AG04449 (cell line): ENCODE data around the gene PTPRJ.

Source experiments
- CTCF ChIA-PET: fragments of 350-600 bp; formaldehyde crosslinking; extraction: SDS; loops from one replicate; lab custom pipeline; 2021; ENCODE audit warnings: antibody characterized with exemption; lab: Yijun Ruan, JAX
- POLR2A ChIA-PET: fragments of 400-600, 350-600 bp; formaldehyde crosslinking; extraction: SDS; loops from one replicate; lab custom pipeline; 2020; ENCODE audit warnings: antibody characterized with exemption, inconsistent platforms; lab: Yijun Ruan, JAX
- DNase-seq: peaks from one replicate; pipeline ENCODE4 v3.0.0-alpha.2; 2010; ENCODE audit warnings: low read depth, low spot score
- H3K4me3 ChIP-seq: 2 replicates; pipeline ENCODE4 v1.5.1; 2011; ENCODE audit warnings: low read depth, mild to moderate bottlenecking, control low read depth, low read length
- TF ChIP-seq, protein P1 (sequence below): IDR thresholded peaks from one replicate; pipeline ENCODE4 v1.5.1; 2011; ENCODE audit warnings: mild to moderate bottlenecking, moderate library complexity, low read length, control low read depth, inconsistent platforms; ENCODE audit not compliant: insufficient read depth; ENCODE audit errors: missing control alignments

The PTPRJ gene

DNA sequence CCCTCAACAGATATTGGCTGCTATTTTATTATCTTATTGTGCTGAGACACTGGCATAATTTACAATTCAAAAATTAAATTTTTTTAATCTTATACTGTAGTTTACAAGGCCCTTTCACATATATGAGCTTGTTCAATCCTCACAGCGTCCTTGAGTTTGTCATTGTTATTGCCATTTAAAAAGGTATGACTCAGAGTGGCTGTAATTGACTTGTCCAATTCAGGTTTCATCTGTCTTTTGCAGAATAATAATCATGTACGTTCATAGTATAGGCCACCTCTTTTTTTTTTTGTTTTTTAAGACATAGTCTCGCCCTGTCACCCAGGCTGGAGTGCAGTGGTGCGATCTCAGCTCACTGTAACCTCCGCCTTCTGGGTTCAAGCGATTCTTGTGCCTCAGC, 11.5 kb downstream of the PTPRJ start:
- no peak for DNase-seq
- CTCF ChIA-PET: interaction anchor here (2.6 kb wide), 1 partner anchor 8 kb away, joined by 15 read pairs; no protein-coding TSS in a partner anchor
- H3K4me3 ChIP-seq: no peak overlapping the region
- POLR2A ChIA-PET: no interaction called here
- TF ChIP-seq, protein P1, sequence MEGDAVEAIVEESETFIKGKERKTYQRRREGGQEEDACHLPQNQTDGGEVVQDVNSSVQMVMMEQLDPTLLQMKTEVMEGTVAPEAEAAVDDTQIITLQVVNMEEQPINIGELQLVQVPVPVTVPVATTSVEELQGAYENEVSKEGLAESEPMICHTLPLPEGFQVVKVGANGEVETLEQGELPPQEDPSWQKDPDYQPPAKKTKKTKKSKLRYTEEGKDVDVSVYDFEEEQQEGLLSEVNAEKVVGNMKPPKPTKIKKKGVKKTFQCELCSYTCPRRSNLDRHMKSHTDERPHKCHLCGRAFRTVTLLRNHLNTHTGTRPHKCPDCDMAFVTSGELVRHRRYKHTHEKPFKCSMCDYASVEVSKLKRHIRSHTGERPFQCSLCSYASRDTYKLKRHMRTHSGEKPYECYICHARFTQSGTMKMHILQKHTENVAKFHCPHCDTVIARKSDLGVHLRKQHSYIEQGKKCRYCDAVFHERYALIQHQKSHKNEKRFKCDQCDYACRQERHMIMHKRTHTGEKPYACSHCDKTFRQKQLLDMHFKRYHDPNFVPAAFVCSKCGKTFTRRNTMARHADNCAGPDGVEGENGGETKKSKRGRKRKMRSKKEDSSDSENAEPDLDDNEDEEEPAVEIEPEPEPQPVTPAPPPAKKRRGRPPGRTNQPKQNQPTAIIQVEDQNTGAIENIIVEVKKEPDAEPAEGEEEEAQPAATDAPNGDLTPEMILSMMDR: no peak

DNA sequence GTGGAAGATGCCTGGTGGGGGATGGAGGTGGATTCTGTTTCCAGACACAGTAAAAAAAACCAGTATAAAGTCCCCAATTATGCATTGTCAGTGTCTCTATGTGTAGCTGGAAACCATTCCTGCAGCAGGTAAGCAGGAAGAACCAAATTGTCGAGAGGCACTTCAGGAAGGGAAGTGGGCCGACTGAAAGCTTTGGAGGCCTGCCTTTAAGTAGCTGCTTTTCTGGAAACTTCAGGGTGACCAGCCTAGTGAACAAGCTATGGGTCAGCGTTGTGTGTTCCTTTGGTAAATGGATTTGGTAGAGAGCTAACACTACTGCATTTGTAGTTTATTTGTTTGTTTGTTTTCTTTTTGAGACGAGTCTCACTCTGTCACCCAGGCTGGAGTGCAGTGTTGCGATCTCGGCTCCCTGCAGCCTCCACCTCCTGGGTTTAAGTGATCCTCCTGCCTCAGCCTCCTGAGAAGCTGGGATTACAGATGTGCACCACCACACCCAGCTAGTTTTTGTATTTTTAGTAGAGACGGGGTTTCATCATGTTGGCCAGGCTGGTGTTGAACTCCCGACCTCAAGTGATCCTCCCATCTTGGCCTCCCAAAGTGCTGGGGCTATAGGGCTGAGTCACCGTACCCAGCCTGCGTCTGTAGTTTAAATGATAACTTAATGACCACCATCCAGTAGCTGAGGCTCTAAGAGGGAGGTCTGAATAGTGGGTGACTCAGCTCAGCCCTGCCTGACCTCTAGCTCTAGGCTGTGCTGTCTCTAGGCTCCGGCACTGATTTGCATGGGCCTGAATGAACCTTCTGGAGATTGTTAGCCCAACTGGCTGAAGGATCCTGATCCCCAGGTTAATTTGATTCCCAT, 12.8 kb downstream of the PTPRJ start:
- no peak overlapping the region for H3K4me3 ChIP-seq
- ChIA-PET CTCF (interaction anchor here (0.7 to 2.6 kb wide), 4 partner anchors 10 to 116 kb away, joined by 3 to 15 read pairs (median 5); no protein-coding TSS in a partner anchor), POLR2A (interaction anchor here (0.8 to 1.0 kb wide), 2 partner anchors 11 to 55 kb away, joined by 3 to 4 read pairs; no protein-coding TSS in a partner anchor)
- TF ChIP-seq, protein P1: no peak
- DNase-seq: no peak

DNA sequence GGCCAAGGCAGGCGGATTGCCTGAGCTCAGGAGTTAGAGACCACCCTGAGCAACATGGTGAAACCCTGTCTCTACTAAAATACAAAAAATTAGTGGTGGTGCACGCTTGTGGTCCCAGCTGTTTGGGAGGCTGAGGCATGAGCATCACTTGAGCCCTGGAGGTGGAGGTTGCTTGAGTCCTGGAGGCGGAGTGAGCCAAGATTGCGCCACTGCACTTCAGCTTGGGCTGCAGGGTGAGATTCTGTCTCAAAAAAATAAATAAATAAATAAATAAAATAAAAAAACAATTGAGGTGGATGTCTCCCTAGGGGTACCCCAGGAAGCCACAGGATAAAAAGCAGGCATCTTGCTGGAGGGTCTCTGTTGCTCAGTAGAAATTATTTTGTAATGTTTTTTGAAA, 14.1 kb downstream of the PTPRJ start:
- H3K4me3 ChIP-seq: no peak overlapping the region
- ChIA-PET CTCF (interaction anchor here (1.4 to 2.6 kb wide), 4 partner anchors 11 to 115 kb away, joined by 3 to 15 read pairs (median 6); no protein-coding TSS in a partner anchor), POLR2A (no interaction called here)
- DNase-seq: no peak
- TF ChIP-seq, protein P1: no peak

DNA sequence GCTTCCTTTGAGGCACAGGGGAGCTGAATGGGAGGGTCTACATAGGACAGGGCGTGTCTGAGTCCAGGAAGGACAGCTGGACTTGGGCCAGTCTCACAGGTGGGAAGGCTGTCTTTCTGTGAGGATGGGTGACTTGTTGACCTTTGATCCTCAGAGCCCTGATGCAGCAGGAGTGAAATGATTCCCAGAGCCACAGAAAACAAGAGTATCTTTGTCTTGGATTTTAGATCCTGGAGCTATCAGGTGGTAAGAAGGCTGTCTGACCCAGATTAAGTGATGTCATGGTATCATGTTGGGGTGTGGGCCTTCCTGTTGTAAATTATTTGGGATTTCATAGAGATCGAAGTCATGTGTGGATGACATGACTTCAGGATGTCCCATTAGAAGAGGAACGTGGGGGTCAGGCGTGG, 15.0 kb downstream of the PTPRJ start:
- no peak for DNase-seq
- CTCF ChIA-PET: interaction anchor here (0.7 to 1.8 kb wide), 2 partner anchors 23 to 61 kb away, joined by 3 to 5 read pairs; no protein-coding TSS in a partner anchor
- POLR2A ChIA-PET: no interaction called here

DNA sequence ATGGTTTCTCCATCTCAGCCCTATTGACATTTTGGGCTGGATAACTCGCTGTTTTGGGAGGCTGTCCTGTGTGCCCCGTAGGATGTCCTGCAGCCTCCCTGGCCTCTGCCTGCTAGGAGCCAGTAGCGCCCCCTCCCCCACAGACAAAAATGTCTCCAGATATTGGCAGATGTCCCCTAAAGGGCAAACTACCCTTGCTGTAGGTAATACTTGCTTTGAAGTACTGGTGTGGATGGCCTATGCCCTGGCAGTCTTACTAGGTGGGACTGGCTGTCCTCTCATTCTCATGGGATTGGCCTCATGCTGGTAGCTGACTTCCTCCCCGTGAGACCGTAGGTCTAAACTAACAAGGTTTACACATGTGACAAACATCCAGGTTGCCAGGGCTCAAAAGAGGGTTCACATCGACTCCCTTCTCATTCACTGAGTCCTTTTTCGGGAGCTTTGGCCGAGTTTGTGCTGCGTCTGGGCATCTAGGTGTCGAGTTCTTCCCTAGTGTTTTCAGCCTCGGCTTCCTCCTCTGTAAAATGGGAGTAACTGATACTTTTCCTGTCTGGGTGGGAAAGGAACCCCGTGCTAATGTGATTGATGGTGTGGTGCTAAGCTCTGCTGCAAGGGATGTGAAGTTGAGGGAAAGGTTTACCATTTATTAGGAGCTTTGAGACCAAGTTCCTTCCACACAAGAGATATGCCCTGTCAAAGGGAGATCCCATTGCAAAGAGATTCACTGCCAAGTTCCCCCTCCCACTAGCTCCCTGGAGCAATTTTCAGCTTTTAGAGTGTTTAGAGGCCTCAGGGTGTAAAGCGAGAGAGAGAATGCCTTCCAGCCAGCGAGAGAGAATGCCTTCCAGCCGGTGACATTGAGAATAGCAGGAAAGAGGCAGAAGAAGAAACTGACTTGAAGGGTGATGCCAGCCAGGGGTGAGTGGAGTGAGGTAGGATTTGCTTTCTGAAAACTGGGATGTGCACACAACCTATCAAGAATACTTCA, 17.0 kb downstream of the PTPRJ start:
- DNase-seq: no peak
- TF ChIP-seq, protein P1: no peak
- ChIA-PET CTCF (interaction anchor here (0.9 to 2.0 kb wide), 4 partner anchors 60 to 111 kb away, joined by 3 to 5 read pairs (median 4); no protein-coding TSS in a partner anchor), POLR2A (no interaction called here)
- H3K4me3 ChIP-seq: no peak overlapping the region

More for the DNA sequence above, 15.0 kb downstream of the PTPRJ start:
- H3K4me3 ChIP-seq: no peak overlapping the region
- TF ChIP-seq, protein P1: no peak
